Stomach (tissue), 9 donors: ENCODE measurements around the gene KCTD12. TPM values are rescaled to one million over a fixed set of nuclear protein-coding genes. Genes with fewer than 3 reads are reported as not detected.

Experiments
- DNase-seq, 2 donors: peaks; one replicate each; pipeline versions ENCODE4 v3.0.0 to v3.0.0-alpha.2; 2013 to 2019
- H3K27ac ChIP-seq, 5 donors: fragments of 200-600 bp in 4 of 5; sonication (generic) in 4 of 5; one replicate each; pipeline ENCODE4 v1.5.1; 2013 to 2019; ENCODE audit warnings: mild to moderate bottlenecking in 1 of 5, moderate library complexity in 1 of 5
- H3K27me3 ChIP-seq, 3 donors: fragments of 200-600 bp; sonication (generic); one replicate each; pipeline ENCODE4 v1.5.1; 2017 to 2019; ENCODE audit warnings: mixed run types in 1 of 3
- H3K36me3 ChIP-seq, 4 donors: fragments of 200-600 bp; sonication (generic); 1 replicate in 3 of 4; 2 replicates in 1 of 4; pipeline ENCODE4 v1.5.1; 2016 to 2019
- H3K4me1 ChIP-seq, 4 donors: fragments of 200-600 bp; sonication (generic); one replicate each; pipeline ENCODE4 v1.5.1; 2016 to 2019
- H3K4me3 ChIP-seq, 4 donors: fragments of 200-600 bp; sonication (generic) in 3 of 4; one replicate each; pipeline ENCODE4 v1.5.1; 2016 to 2019; ENCODE audit warnings: mild to moderate bottlenecking in 1 of 4
- H3K9me3 ChIP-seq, 4 donors: fragments of 200-600 bp; sonication (generic); one replicate each; pipeline ENCODE4 v1.5.1; 2016 to 2019
- CTCF ChIP-seq, 7 experiments: fragments of 450-650 bp in 4 of 7; fragments of 200-600 bp in 3 of 7; sonication (generic) in 3 of 7; IDR thresholded peaks; one replicate each; pipeline ENCODE4 v1.5.1; 2016 to 2019; ENCODE audit warnings: antibody characterized with exemption in 7 of 7, control low read depth in 2 of 7, mild to moderate bottlenecking in 1 of 7
- EP300 ChIP-seq: sonication (generic); formaldehyde crosslinking; IDR thresholded peaks from one replicate; pipeline ENCODE4 v1.6.1; 2017; ENCODE audit warnings: antibody characterized with exemption
- POLR2A ChIP-seq, 4 donors: fragments of 450-650 bp; IDR thresholded peaks; one replicate each; pipeline ENCODE4 v1.6.1; 2016; ENCODE audit warnings: antibody characterized with exemption in 4 of 4, control low read depth in 2 of 4, mild to moderate bottlenecking in 1 of 4, moderate library complexity in 1 of 4
- POLR2AphosphoS5 ChIP-seq, 3 donors: sonication (generic); formaldehyde crosslinking; IDR thresholded peaks; one replicate each; pipeline ENCODE4 v1.6.1; 2016; ENCODE audit warnings: antibody characterized with exemption in 3 of 3
- WGBS, 5 donors: extraction: QIAGEN DNeasy Blood & Tissue Kit in 3 of 5; methylation state at CpG; one replicate each; pipeline versions ENCODE4 v1.1.5 to v1.1.7; 2013 to 2018; 5-methylcytosine and 5-hydroxymethylcytosine counted together
- intact Hi-C: fragments of 100-400 bp; cut with DNase I; formaldehyde crosslinking; loops from one replicate; pipeline ENCODE4 v1.15.1; 2023; ENCODE audit warnings: low total_unique reads
- polyA plus RNA-seq, 3 donors: library from polyadenylated mRNA; stranded (reverse); fragments of 200-250 nt; gene quantifications; one replicate each; pipeline ENCODE4 v1.2.3, GENCODE V29; 2013
- total RNA-seq, 5 donors: library from RNA; depleted of rRNA; stranded (reverse); fragments of >200 nt; gene quantifications; one replicate each; pipeline versions ENCODE4 v1.1.0 to v1.2.3, GENCODE V29; 2014 to 2016
- donor health status: healthy with polysubstance abuse.
- donor health status: Bipolar disorder and iron deficiency.
- donor health status: healthy.

The KCTD12 gene
- total and polyA plus RNA-seq, 8 donors = 9.5 to 115 (median 28.4) TPM

- DNase-seq = no peak
- Histone ChIP-seq H3K4me3 (no peak overlapping the region), H3K27me3 (no peaks in the 10 kb centered on the region), H3K4me1 (no peaks in the 10 kb centered on the region), H3K36me3 (no peaks in the 10 kb centered on the region), H3K27ac (no peak overlapping the region), H3K9me3 (peaks cover 0 to 13% (median 8%) of the 10 kb centered on the region in 4 donors)
- 54 to 77% (median 65%) methylated on average over 2 of the region's 2 CpGs for WGBS, 5 donors
- intact Hi-C loops = no loop called here
- TF ChIP-seq EP300 = no peak
- TF ChIP-seq POLR2AphosphoS5 (IDR thresholded peaks at IDR 0.05) = no peak
- no peak for TF ChIP-seq CTCF (IDR thresholded peaks at IDR 0.05)
- no peak for TF ChIP-seq POLR2A (IDR thresholded peaks at IDR 0.05)
Measured at GRCh38 chr13:76929851-76930374, 43.7 kb upstream of the KCTD12 start.

DNA sequence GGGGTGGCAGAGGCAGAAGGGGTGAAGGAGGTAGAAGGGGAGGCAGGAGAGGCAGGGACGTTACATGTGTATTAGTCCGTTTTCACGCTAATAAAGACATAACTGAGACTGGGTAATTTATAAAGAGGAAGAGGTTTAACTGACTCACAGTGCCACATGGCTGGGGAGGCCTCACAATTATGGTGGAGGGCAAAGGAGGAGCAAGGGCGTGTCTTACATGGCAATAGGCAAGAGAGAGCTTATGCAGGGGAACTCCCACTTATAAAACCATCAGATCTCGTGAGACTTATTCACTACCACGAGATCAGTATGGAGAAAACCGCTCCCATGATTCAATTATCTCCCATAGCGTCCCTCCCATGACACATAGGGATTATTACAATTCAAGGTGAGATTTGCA, 43.1 kb upstream of the KCTD12 start:
- Histone ChIP-seq H3K9me3 (peaks cover 0 to 13% (median 8%) of the 10 kb centered on the region in 4 donors), H3K4me3 (no peak overlapping the region), H3K36me3 (no peaks in the 10 kb centered on the region), H3K27me3 (no peaks in the 10 kb centered on the region), H3K27ac (no peak overlapping the region), H3K4me1 (no peaks in the 10 kb centered on the region)
- WGBS, 5 donors = 85 to 90% (median 87%) methylated on average over 8 of the region's 8 CpGs
- intact Hi-C loops = no loop called here
- TF ChIP-seq EP300 (no peak), POLR2A (IDR thresholded peaks at IDR 0.05) (no peak), POLR2AphosphoS5 (IDR thresholded peaks at IDR 0.05) (no peak), CTCF (IDR thresholded peaks at IDR 0.05) (no peak)
- no peak for DNase-seq

GRCh38 chr13:76928456-76928855, 42.3 kb upstream of the KCTD12 start:
- Histone ChIP-seq H3K27me3 (no peaks in the 10 kb centered on the region), H3K4me3 (no peak overlapping the region), H3K9me3 (peaks cover 0 to 13% (median 8%) of the 10 kb centered on the region in 4 donors), H3K36me3 (no peaks in the 10 kb centered on the region), H3K27ac (no peak overlapping the region), H3K4me1 (no peaks in the 10 kb centered on the region)
- TF ChIP-seq POLR2A (IDR thresholded peaks at IDR 0.05) (no peak), EP300 (no peak), POLR2AphosphoS5 (IDR thresholded peaks at IDR 0.05) (no peak), CTCF (IDR thresholded peaks at IDR 0.05) (no peak)
- intact Hi-C loops = no loop called here
- 71 to 80% (median 78%) methylated on average over 3 of the region's 3 CpGs for WGBS, 5 donors
- DNase-seq = no peak

GRCh38 chr13:76927955-76928354, 41.8 kb upstream of the KCTD12 start:
- H3K4me3 ChIP-seq = no peak overlapping the region
- intact Hi-C loops = no loop called here
- H3K27ac ChIP-seq = no peak overlapping the region
- H3K4me1 ChIP-seq = no peaks in the 10 kb centered on the region
- no peaks in the 10 kb centered on the region for H3K36me3 ChIP-seq
- TF ChIP-seq POLR2A (IDR thresholded peaks at IDR 0.05) = no peak
- H3K9me3 ChIP-seq = peaks cover 0 to 13% (median 8%) of the 10 kb centered on the region in 4 donors
- 74 to 84% (median 79%) methylated on average over 5 of the region's 5 CpGs for WGBS, 5 donors
- DNase-seq = no peak
- no peaks in the 10 kb centered on the region for H3K27me3 ChIP-seq

GRCh38 chr13:76925115-76925514, 38.9 kb upstream of the KCTD12 start:
- no peak for DNase-seq
- no peaks in the 10 kb centered on the region for H3K4me1 ChIP-seq
- no peaks in the 10 kb centered on the region for H3K36me3 ChIP-seq
- no peaks in the 10 kb centered on the region for H3K27me3 ChIP-seq
- TF ChIP-seq EP300 = no peak
- no peak for TF ChIP-seq POLR2A (IDR thresholded peaks at IDR 0.05)
- no peaks in the 10 kb centered on the region for H3K9me3 ChIP-seq
- intact Hi-C loops = no loop called here
- WGBS, 5 donors = 26 to 55% (median 47%) methylated on average over 1 of the region's 1 CpG
- H3K27ac ChIP-seq = no peak overlapping the region
- H3K4me3 ChIP-seq = no peak overlapping the region
